Measurements from ENCODE around the gene PLCB4. TPM values are rescaled to one million over a fixed set of nuclear protein-coding genes. Genes with fewer than 3 reads are reported as not detected.

Gene PLCB4
- total RNA-seq, 6 experiments from 2014 or later: 71.8 to 95.7 (median 79.1) TPM

- H3K27ac Mint-ChIP-seq: peak overlapping the region; percentile 49; the same call in 1 of the 2 replicates
- peaks cover 4% of the 10 kb centered on the region; the same call in 1 of the 2 replicates for H3K9me3 Mint-ChIP-seq
- DNase-seq: no peak
Observed at GRCh38 chr20:9100691-9101090, 31.8 kb downstream of the PLCB4 start.

GRCh38 chr20:9102456-9102855 lies 33.6 kb downstream of the PLCB4 start:
- H3K27me3 Mint-ChIP-seq (ENCODE audit: insufficient read depth): no peaks in the 10 kb centered on the region; the same call in 1 of the 2 replicates
- no peak overlapping the region for H3K27ac Mint-ChIP-seq
- H3K36me3 Mint-ChIP-seq (ENCODE audit: low read depth): peaks cover 33% of the 10 kb centered on the region
- H3K4me3 Mint-ChIP-seq: no peak overlapping the region
- H3K4me1 Mint-ChIP-seq (ENCODE audit: low read depth): peaks cover 12% of the 10 kb centered on the region
- DNase-seq: no peak
- H3K9me3 Mint-ChIP-seq: peaks cover 4% of the 10 kb centered on the region; the same call in 1 of the 2 replicates
- no peak for TF ChIP-seq CTCF (IDR thresholded peaks at IDR 0.05)

More at GRCh38 chr20:9100691-9101090, 31.8 kb downstream of the PLCB4 start:
- H3K4me1 Mint-ChIP-seq (ENCODE audit: low read depth): peaks cover 20% of the 10 kb centered on the region
- H3K36me3 Mint-ChIP-seq (ENCODE audit: low read depth): peaks cover 36% of the 10 kb centered on the region
- no peak for TF ChIP-seq CTCF (IDR thresholded peaks at IDR 0.05)
- no peak overlapping the region for H3K4me3 Mint-ChIP-seq
- H3K27me3 Mint-ChIP-seq (ENCODE audit: insufficient read depth): no peaks in the 10 kb centered on the region; the same call in 1 of the 2 replicates

GRCh38 chr20:9103955-9104354 lies 35.1 kb downstream of the PLCB4 start:
- Mint-ChIP-seq H3K9me3 (peaks cover 4% of the 10 kb centered on the region; the same call in 1 of the 2 replicates), H3K27me3 (ENCODE audit: insufficient read depth) (no peaks in the 10 kb centered on the region; the same call in 1 of the 2 replicates), H3K4me1 (ENCODE audit: low read depth) (peaks cover 12% of the 10 kb centered on the region), H3K4me3 (no peak overlapping the region), H3K27ac (no peak overlapping the region), H3K36me3 (ENCODE audit: low read depth) (peaks cover 31% of the 10 kb centered on the region)
- no peak for TF ChIP-seq CTCF (IDR thresholded peaks at IDR 0.05)
- DNase-seq: peak; percentile 38

GRCh38 chr20:9108260-9108659 lies 39.4 kb downstream of the PLCB4 start:
- Mint-ChIP-seq H3K9me3 (peaks cover 4% of the 10 kb centered on the region; the same call in 1 of the 2 replicates), H3K4me3 (no peak overlapping the region), H3K4me1 (ENCODE audit: low read depth) (peaks cover 21% of the 10 kb centered on the region), H3K36me3 (ENCODE audit: low read depth) (peaks cover 19% of the 10 kb centered on the region; the same call in 1 of the 2 replicates), H3K27ac (no peak overlapping the region), H3K27me3 (ENCODE audit: insufficient read depth) (no peaks in the 10 kb centered on the region; the same call in 1 of the 2 replicates)
- DNase-seq: no peak
- TF ChIP-seq CTCF (IDR thresholded peaks at IDR 0.05): no peak

GRCh38 chr20:9109566-9109965 lies 40.7 kb downstream of the PLCB4 start:
- no peaks in the 10 kb centered on the region; the same call in 1 of the 2 replicates for H3K27me3 Mint-ChIP-seq (ENCODE audit: insufficient read depth)
- DNase-seq: no peak
- no peak overlapping the region for H3K4me3 Mint-ChIP-seq
- TF ChIP-seq CTCF (IDR thresholded peaks at IDR 0.05): no peak
- peaks cover 25% of the 10 kb centered on the region for H3K4me1 Mint-ChIP-seq (ENCODE audit: low read depth)
- H3K27ac Mint-ChIP-seq: peak overlapping the region; percentile 42; the same call in 1 of the 2 replicates
- peaks cover 2% of the 10 kb centered on the region; the same call in 1 of the 2 replicates for H3K9me3 Mint-ChIP-seq
- H3K36me3 Mint-ChIP-seq (ENCODE audit: low read depth): peaks cover 15% of the 10 kb centered on the region

Data from HFFc6 (cell line).